ENCODE measurements around the gene PAK5. TPM values are rescaled to one million over a fixed set of nuclear protein-coding genes. Genes with fewer than 3 reads are reported as not detected.

Gene PAK5
- total RNA-seq, 1 donor from 2014 or later, result 1.6 TPM

DNA sequence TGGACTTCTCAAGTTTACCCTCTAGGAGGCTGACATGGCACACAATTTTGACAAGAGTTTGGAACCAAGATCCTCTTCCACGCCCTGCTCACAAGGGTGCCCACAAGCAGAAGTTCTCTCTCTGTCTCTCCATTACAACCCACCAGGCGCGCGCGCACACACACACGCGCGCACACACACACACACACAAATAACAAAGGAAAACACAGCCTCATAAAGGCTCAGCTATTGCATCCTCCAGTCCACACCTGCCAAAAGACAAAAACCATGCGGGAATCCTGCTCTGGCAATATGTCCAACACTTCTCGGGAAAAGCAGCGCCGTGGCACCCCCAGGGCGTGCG is 870 bp downstream of the PAK5 start:
- no peaks in the 10 kb centered on the region for H3K9me3 ChIP-seq (ENCODE audit: low read depth)
- peak overlapping the region; percentile 100 for H3K4me2 ChIP-seq
- TF ChIP-seq, protein P1, sequence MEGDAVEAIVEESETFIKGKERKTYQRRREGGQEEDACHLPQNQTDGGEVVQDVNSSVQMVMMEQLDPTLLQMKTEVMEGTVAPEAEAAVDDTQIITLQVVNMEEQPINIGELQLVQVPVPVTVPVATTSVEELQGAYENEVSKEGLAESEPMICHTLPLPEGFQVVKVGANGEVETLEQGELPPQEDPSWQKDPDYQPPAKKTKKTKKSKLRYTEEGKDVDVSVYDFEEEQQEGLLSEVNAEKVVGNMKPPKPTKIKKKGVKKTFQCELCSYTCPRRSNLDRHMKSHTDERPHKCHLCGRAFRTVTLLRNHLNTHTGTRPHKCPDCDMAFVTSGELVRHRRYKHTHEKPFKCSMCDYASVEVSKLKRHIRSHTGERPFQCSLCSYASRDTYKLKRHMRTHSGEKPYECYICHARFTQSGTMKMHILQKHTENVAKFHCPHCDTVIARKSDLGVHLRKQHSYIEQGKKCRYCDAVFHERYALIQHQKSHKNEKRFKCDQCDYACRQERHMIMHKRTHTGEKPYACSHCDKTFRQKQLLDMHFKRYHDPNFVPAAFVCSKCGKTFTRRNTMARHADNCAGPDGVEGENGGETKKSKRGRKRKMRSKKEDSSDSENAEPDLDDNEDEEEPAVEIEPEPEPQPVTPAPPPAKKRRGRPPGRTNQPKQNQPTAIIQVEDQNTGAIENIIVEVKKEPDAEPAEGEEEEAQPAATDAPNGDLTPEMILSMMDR (IDR thresholded peaks at IDR 0.05), result no peak
- no peak for TF ChIP-seq EZH2phosphoT487 (IDR thresholded peaks at IDR 0.05)

DNA sequence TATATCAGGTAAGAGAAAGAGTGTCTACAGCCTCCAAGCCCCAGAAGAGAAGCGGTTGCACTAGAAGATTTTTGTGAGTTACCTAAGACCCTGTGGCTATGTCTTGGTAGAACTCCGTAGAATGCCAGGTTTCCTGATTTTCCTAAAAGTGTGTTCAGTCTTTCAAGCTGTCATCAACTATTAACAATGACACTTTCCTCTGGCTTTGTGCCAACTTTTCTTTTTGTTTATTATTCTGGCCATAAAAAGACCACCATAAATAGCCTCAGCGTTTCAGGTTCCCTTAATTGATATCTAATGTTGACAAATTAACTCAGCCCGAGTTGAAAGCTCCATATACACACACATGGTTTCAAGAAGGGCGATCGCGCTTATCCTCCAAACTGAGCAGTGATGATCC is 1.2 kb downstream of the PAK5 start:
- DNase-seq (ENCODE audit: low spot score), result peak; percentile 2
- H4K20me1 ChIP-seq (ENCODE audit: low read depth), result no peaks in the 10 kb centered on the region
- peak overlapping the region; percentile 99 for H2AFZ ChIP-seq (replicated peaks)
- peak overlapping the region; percentile 88 for H3K4me3 Mint-ChIP-seq
- H3K4me1 ChIP-seq, result peaks cover 12% of the 10 kb centered on the region
- peaks cover 11% of the 10 kb centered on the region for H3K4me1 Mint-ChIP-seq
- TF ChIP-seq EZH2 (IDR thresholded peaks at IDR 0.05) (no peak), EZH2phosphoT487 (IDR thresholded peaks at IDR 0.05) (no peak)
- TF ChIP-seq, protein P1 (IDR thresholded peaks at IDR 0.05), result no peak
- peaks cover 12% of the 10 kb centered on the region for H3F3A ChIP-seq (ENCODE audit: low read depth)
- H3K4me3 ChIP-seq, result peak overlapping the region; percentile 69
- H3K27ac Mint-ChIP-seq, result no peak overlapping the region
- H3K36me3 ChIP-seq, result no peaks in the 10 kb centered on the region
- H3K4me2 ChIP-seq, result peak overlapping the region; percentile 100
- H3K9me3 Mint-ChIP-seq, result peaks cover 6% of the 10 kb centered on the region
- H3K27me3 ChIP-seq, result peaks cover 39% of the 10 kb centered on the region
- H3K9me3 ChIP-seq (ENCODE audit: low read depth), result no peaks in the 10 kb centered on the region
- H3K27me3 Mint-ChIP-seq (ENCODE audit: insufficient read depth, low read depth), result peaks cover 8% of the 10 kb centered on the region
- H3K36me3 Mint-ChIP-seq, result no peaks in the 10 kb centered on the region
- no peak overlapping the region for H3K9ac ChIP-seq
- H3K27ac ChIP-seq, result no peak overlapping the region
- H3K79me2 ChIP-seq (ENCODE audit: low read depth), result no peaks in the 10 kb centered on the region

More for the DNA sequence above, 870 bp downstream of the PAK5 start:
- DNase-seq (ENCODE audit: low spot score), result no peak
- H3K27ac ChIP-seq, result no peak overlapping the region
- H3K27me3 Mint-ChIP-seq (ENCODE audit: insufficient read depth, low read depth), result peaks cover 8% of the 10 kb centered on the region
- peaks cover 12% of the 10 kb centered on the region for H3F3A ChIP-seq (ENCODE audit: low read depth)
- peak overlapping the region; percentile 69 for H3K4me3 ChIP-seq
- peaks cover 6% of the 10 kb centered on the region for H3K9me3 Mint-ChIP-seq
- peak overlapping the region; percentile 99 for H2AFZ ChIP-seq (replicated peaks)
- H3K4me3 Mint-ChIP-seq, result peak overlapping the region; percentile 88
- H3K9ac ChIP-seq, result no peak overlapping the region
- H3K4me1 ChIP-seq, result peaks cover 12% of the 10 kb centered on the region
- no peaks in the 10 kb centered on the region for H3K36me3 Mint-ChIP-seq
- H3K27me3 ChIP-seq, result peaks cover 39% of the 10 kb centered on the region
- H3K36me3 ChIP-seq, result no peaks in the 10 kb centered on the region
- H3K79me2 ChIP-seq (ENCODE audit: low read depth), result no peaks in the 10 kb centered on the region
- peak overlapping the region; percentile 39 for H3K27ac Mint-ChIP-seq
- no peaks in the 10 kb centered on the region for H4K20me1 ChIP-seq (ENCODE audit: low read depth)
- peaks cover 11% of the 10 kb centered on the region for H3K4me1 Mint-ChIP-seq

DNA sequence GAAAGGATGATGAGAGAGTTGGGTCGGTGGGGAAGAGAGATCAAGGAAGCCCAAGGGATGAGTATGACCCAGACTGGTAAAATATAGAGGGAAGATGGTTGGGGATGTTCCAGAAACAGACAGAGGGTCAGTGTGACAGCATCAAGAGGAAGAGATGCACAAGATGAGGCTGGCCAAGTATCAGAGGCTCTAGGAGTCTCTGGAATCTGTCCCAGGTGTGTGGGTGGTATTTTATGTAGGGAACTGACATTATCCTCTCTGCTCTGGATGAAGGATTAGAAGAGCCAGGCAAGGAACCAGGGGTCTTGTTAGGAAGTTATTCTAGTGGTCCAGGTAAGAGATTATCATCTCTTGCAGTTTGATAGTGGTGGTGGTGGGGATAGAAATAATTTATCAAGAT is 3.6 kb downstream of the PAK5 start:
- Mint-ChIP-seq H3K27ac (no peak overlapping the region), H3K27me3 (ENCODE audit: insufficient read depth, low read depth) (peaks cover 12% of the 10 kb centered on the region), H3K9me3 (no peaks in the 10 kb centered on the region), H3K4me3 (no peak overlapping the region), H3K4me1 (peaks cover 11% of the 10 kb centered on the region), H3K36me3 (no peaks in the 10 kb centered on the region)
- H3K4me1 ChIP-seq, result peaks cover 12% of the 10 kb centered on the region
- H3K27ac ChIP-seq, result no peak overlapping the region
- no peak for DNase-seq (ENCODE audit: low spot score)
- peaks cover 39% of the 10 kb centered on the region for H3K27me3 ChIP-seq
- no peak overlapping the region for H3K9ac ChIP-seq
- H3K4me3 ChIP-seq, result no peak overlapping the region
- no peaks in the 10 kb centered on the region for H3K36me3 ChIP-seq
- H3K4me2 ChIP-seq, result no peak overlapping the region
- no peak overlapping the region for H2AFZ ChIP-seq (replicated peaks)
- TF ChIP-seq EZH2phosphoT487 (IDR thresholded peaks at IDR 0.05) (no peak), EZH2 (IDR thresholded peaks at IDR 0.05) (no peak)
- TF ChIP-seq, protein P1 (IDR thresholded peaks at IDR 0.05), result no peak
- H3K79me2 ChIP-seq (ENCODE audit: low read depth), result no peaks in the 10 kb centered on the region
- H4K20me1 ChIP-seq (ENCODE audit: low read depth), result no peaks in the 10 kb centered on the region
- no peaks in the 10 kb centered on the region for H3K9me3 ChIP-seq (ENCODE audit: low read depth)
- H3F3A ChIP-seq (ENCODE audit: low read depth), result peaks cover 12% of the 10 kb centered on the region
